ENCODE measurements around the gene CXorf49B. TPM values are rescaled to one million over a fixed set of nuclear protein-coding genes. Genes with fewer than 3 reads are reported as not detected.
"Not testable (repeated sequence)": the region's sequence is repeated elsewhere in the genome, so short reads cannot be mapped to it uniquely, and the experiment has no call there.

Gene CXorf49B
- not detected in 2 replicates for total RNA-seq

DNA sequence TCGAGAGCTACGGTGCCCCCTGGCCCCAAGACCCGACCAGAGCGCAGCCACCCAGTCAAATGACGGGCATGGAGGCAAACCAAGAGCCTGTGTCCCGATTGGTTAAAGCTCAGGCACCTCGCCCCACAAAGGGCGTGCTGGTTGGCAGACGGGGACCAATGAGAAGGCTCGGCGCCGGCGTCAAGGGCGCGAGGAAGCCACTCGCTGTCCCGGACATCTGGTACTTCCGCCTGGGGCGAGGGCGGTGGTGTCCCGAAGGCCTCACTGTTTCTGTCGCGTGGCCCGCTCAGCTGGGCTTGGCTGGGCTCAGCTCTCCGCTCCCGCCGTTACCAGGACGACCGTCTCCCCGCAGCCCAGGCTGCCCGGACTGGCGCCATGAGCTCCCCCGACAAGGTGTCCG lies at the start of gene CXorf49B:
TSS of gene CXorf49B (plus strand) at position 301 of the 400 bp plus-strand sequence. CDS start at position 376, 75 bp downstream.
- POLR2A ChIA-PET; H3K9me3 Mint-ChIP-seq; H3K4me3 Mint-ChIP-seq; H3K27ac Mint-ChIP-seq; DNase-seq; H3K27me3 Mint-ChIP-seq; CTCF ChIA-PET; H3K36me3 Mint-ChIP-seq (ENCODE audit: low read depth); intact Hi-C loops (cut with micrococcal nuclease); ATAC-seq (ENCODE audit: low read depth); H3K4me1 Mint-ChIP-seq: not testable (repeated sequence)

DNA sequence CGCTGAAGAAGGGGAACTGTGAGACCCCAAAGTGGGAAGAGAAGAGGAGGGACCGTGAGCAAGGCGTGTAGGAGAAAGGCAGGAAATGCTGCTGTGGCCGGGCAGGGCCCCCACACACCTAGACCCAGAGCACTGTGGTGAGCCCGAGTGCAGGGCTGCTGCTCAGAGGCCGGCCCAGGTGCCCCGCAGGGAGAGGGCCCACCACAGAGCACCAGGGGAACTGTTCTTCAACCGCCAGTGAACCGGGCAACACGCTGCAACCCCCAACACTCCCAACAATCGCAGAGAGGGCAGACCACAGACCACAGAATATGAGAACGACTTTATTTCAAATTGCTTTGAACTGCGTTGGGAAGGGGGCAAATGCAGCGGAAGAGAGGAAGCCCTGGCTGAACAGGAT lies 49.1 kb upstream of the CXorf49B start:
- H3K27me3 Mint-ChIP-seq; H3K4me3 Mint-ChIP-seq; ATAC-seq (ENCODE audit: low read depth); CTCF ChIA-PET; intact Hi-C loops (cut with micrococcal nuclease); H3K27ac Mint-ChIP-seq; DNase-seq; POLR2A ChIA-PET; H3K9me3 Mint-ChIP-seq; H3K36me3 Mint-ChIP-seq (ENCODE audit: low read depth); H3K4me1 Mint-ChIP-seq: not testable (repeated sequence)

DNA sequence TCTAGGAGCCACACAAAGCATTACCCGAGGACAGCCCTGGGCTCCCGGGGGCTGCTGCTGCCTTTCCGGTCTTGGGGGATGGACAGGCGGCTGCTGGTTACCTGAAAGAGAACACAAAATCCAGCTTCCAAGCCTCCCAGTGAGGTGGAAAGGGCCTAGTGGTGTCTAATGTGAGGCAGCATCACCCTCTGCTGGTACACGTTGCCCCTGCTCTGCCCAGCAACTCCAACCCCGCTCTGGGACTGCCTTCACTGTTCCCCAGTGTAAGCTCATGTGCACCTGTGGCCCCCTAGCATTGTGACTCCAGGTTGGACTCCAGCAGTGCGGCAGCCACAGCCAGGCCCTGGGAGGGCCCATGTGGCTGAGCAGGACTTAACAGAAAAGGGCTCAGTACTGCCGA lies 47.6 kb upstream of the CXorf49B start:
- H3K4me3 Mint-ChIP-seq; H3K36me3 Mint-ChIP-seq (ENCODE audit: low read depth); POLR2A ChIA-PET; H3K27ac Mint-ChIP-seq; H3K9me3 Mint-ChIP-seq; ATAC-seq (ENCODE audit: low read depth); intact Hi-C loops (cut with micrococcal nuclease); DNase-seq; H3K27me3 Mint-ChIP-seq; H3K4me1 Mint-ChIP-seq; CTCF ChIA-PET: not testable (repeated sequence)

DNA sequence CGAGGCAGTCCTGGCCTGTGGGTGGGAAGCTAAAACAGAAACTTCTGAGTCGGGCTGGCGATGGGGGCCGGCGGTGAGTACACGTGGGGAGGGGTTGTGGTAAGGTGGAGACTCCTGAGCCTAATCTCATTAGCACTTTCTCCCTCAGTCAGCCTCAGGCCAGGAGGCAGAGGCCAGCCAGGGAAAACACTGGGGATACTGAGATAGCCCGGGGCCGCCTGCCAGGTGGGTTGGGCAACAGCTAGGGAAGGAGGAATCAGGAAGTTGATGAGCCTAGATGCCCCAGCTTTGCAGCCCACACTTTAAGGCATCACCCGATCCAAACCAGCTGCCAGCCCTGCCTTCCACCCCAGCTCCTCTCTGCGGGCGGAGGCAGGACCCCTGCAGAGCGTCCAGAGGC lies 46.8 kb upstream of the CXorf49B start:
- POLR2A ChIA-PET; H3K4me1 Mint-ChIP-seq; H3K4me3 Mint-ChIP-seq; DNase-seq; intact Hi-C loops (cut with micrococcal nuclease); H3K27me3 Mint-ChIP-seq; CTCF ChIA-PET; H3K36me3 Mint-ChIP-seq (ENCODE audit: low read depth); H3K27ac Mint-ChIP-seq; H3K9me3 Mint-ChIP-seq; ATAC-seq (ENCODE audit: low read depth): not testable (repeated sequence)

DNA sequence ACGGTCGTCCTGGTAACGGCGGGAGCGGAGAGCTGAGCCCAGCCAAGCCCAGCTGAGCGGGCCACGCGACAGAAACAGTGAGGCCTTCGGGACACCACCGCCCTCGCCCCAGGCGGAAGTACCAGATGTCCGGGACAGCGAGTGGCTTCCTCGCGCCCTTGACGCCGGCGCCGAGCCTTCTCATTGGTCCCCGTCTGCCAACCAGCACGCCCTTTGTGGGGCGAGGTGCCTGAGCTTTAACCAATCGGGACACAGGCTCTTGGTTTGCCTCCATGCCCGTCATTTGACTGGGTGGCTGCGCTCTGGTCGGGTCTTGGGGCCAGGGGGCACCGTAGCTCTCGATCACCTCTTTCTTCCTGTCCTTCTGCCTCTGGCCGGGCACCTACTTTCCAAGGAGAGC lies 45.0 kb upstream of the CXorf49B start, which contains the start of gene CXorf49:
TSS of gene CXorf49 (minus strand) at position 101 of the 400 bp plus-strand sequence. CDS start 134 bp downstream, outside the sequence.
- H3K4me1 Mint-ChIP-seq; ATAC-seq (ENCODE audit: low read depth); H3K4me3 Mint-ChIP-seq; H3K9me3 Mint-ChIP-seq; POLR2A ChIA-PET; CTCF ChIA-PET; H3K36me3 Mint-ChIP-seq (ENCODE audit: low read depth); H3K27me3 Mint-ChIP-seq; H3K27ac Mint-ChIP-seq; intact Hi-C loops (cut with micrococcal nuclease); DNase-seq: not testable (repeated sequence)

DNA sequence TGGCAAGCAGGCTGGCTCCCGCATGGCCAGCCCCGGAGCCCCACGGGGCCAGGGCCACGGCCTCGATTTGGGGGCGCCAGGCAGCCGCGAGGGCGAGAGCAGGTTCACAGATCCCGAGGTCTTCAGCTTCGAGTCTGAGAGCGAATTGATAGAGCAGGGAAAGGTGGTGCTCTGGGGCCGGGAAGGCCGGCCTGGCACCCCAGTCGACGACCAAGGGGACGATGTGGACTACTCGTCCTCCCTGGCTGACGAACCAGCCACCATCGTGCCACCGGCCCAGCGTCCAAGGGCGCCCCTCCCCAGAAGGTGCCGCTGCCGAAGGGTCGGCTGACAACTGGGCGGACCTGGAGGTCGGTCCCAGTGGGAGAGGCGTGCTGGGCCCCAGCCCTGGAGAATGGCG lies 44.0 kb upstream of the CXorf49B start:
- DNase-seq; ATAC-seq (ENCODE audit: low read depth); CTCF ChIA-PET; H3K4me3 Mint-ChIP-seq; H3K9me3 Mint-ChIP-seq; H3K4me1 Mint-ChIP-seq; H3K36me3 Mint-ChIP-seq (ENCODE audit: low read depth); H3K27me3 Mint-ChIP-seq; H3K27ac Mint-ChIP-seq; intact Hi-C loops (cut with micrococcal nuclease); POLR2A ChIA-PET: not testable (repeated sequence)

DNA sequence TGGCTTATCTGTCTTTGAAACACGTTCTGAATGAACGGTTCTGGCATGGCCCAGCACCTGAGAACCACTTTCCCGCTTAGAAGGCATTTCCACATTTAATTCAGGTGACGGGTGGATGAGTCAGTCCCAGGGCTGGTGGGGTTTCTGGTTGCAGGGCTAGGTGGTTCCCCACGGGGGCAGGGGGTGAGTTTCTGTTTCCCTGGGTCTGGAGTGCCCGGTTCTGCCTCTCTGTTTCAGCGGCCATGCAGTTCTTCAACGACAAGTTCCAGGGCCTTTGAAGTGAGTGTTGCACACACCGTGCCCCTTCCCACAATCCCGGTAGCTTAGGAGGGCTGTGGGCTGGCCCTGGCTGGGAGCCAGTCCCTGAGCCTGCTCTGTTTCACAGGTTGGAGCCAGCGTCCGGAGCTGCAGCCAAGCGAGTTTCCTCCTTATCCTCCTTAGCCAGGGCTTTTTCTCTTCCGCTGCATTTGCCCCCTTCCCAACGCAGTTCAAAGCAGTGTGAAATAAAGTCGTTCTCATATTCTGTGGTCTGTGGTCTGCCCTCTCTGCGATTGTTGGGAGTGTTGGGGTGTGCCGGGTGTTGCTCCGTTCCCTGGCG lies 42.8 kb upstream of the CXorf49B start:
- POLR2A ChIA-PET; H3K9me3 Mint-ChIP-seq; H3K27me3 Mint-ChIP-seq; H3K4me3 Mint-ChIP-seq; ATAC-seq (ENCODE audit: low read depth); H3K4me1 Mint-ChIP-seq; H3K36me3 Mint-ChIP-seq (ENCODE audit: low read depth); H3K27ac Mint-ChIP-seq; CTCF ChIA-PET; intact Hi-C loops (cut with micrococcal nuclease); DNase-seq: not testable (repeated sequence)

DNA sequence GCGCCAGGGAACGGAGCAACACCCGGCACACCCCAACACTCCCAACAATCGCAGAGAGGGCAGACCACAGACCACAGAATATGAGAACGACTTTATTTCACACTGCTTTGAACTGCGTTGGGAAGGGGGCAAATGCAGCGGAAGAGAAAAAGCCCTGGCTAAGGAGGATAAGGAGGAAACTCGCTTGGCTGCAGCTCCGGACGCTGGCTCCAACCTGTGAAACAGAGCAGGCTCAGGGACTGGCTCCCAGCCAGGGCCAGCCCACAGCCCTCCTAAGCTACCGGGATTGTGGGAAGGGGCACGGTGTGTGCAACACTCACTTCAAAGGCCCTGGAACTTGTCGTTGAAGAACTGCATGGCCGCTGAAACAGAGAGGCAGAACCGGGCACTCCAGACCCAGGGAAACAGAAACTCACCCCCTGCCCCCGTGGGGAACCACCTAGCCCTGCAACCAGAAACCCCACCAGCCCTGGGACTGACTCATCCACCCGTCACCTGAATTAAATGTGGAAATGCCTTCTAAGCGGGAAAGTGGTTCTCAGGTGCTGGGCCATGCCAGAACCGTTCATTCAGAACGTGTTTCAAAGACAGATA lies 2.4 kb upstream of the CXorf49B start:
- H3K4me3 Mint-ChIP-seq; DNase-seq; ATAC-seq (ENCODE audit: low read depth); POLR2A ChIA-PET; H3K4me1 Mint-ChIP-seq; CTCF ChIA-PET; H3K36me3 Mint-ChIP-seq (ENCODE audit: low read depth); H3K9me3 Mint-ChIP-seq; H3K27me3 Mint-ChIP-seq; H3K27ac Mint-ChIP-seq; intact Hi-C loops (cut with micrococcal nuclease): not testable (repeated sequence)

DNA sequence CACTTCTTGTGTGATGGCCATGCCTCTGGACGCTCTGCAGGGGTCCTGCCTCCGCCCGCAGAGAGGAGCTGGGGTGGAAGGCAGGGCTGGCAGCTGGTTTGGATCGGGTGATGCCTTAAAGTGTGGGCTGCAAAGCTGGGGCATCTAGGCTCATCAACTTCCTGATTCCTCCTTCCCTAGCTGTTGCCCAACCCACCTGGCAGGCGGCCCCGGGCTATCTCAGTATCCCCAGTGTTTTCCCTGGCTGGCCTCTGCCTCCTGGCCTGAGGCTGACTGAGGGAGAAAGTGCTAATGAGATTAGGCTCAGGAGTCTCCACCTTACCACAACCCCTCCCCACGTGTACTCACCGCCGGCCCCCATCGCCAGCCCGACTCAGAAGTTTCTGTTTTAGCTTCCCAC lies 1.7 kb downstream of the CXorf49B start:
- CTCF ChIA-PET; H3K4me1 Mint-ChIP-seq; POLR2A ChIA-PET; H3K36me3 Mint-ChIP-seq (ENCODE audit: low read depth); H3K4me3 Mint-ChIP-seq; H3K27me3 Mint-ChIP-seq; intact Hi-C loops (cut with micrococcal nuclease); H3K27ac Mint-ChIP-seq; ATAC-seq (ENCODE audit: low read depth); H3K9me3 Mint-ChIP-seq; DNase-seq: not testable (repeated sequence)

DNA sequence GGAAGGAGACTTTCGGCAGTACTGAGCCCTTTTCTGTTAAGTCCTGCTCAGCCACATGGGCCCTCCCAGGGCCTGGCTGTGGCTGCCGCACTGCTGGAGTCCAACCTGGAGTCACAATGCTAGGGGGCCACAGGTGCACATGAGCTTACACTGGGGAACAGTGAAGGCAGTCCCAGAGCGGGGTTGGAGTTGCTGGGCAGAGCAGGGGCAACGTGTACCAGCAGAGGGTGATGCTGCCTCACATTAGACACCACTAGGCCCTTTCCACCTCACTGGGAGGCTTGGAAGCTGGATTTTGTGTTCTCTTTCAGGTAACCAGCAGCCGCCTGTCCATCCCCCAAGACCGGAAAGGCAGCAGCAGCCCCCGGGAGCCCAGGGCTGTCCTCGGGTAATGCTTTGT lies 2.5 kb downstream of the CXorf49B start:
- ATAC-seq (ENCODE audit: low read depth); H3K9me3 Mint-ChIP-seq; H3K27ac Mint-ChIP-seq; H3K4me3 Mint-ChIP-seq; H3K36me3 Mint-ChIP-seq (ENCODE audit: low read depth); CTCF ChIA-PET; H3K27me3 Mint-ChIP-seq; intact Hi-C loops (cut with micrococcal nuclease); H3K4me1 Mint-ChIP-seq; POLR2A ChIA-PET; DNase-seq: not testable (repeated sequence)

DNA sequence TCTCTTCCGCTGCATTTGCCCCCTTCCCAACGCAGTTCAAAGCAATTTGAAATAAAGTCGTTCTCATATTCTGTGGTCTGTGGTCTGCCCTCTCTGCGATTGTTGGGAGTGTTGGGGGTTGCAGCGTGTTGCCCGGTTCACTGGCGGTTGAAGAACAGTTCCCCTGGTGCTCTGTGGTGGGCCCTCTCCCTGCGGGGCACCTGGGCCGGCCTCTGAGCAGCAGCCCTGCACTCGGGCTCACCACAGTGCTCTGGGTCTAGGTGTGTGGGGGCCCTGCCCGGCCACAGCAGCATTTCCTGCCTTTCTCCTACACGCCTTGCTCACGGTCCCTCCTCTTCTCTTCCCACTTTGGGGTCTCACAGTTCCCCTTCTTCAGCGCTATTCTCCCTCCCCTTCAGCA lies 4.0 kb downstream of the CXorf49B start:
- H3K27ac Mint-ChIP-seq; H3K4me1 Mint-ChIP-seq; H3K4me3 Mint-ChIP-seq; POLR2A ChIA-PET; H3K9me3 Mint-ChIP-seq; CTCF ChIA-PET; H3K27me3 Mint-ChIP-seq; DNase-seq; intact Hi-C loops (cut with micrococcal nuclease); ATAC-seq (ENCODE audit: low read depth); H3K36me3 Mint-ChIP-seq (ENCODE audit: low read depth): not testable (repeated sequence)

DNA sequence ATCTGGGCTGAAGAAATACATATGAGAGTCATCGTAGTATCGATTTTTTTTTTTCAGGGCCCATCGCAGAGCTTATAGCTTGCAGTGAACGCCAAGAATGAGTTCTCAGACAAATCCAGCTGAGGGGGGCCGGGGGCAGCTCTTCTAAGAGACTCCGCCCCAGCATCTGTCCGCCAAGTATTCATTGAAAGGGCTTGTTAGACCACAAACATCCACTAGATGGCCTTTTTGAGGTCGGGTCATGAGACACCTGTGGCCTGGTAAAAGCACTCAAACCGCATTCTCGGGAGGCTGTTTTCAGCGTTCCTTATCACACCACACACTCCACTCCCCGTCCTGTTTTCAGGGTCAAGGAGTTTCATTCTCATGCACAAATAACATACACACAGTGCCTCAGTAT lies 15.2 kb downstream of the CXorf49B start:
- H3K4me3 Mint-ChIP-seq; H3K36me3 Mint-ChIP-seq (ENCODE audit: low read depth); intact Hi-C loops (cut with micrococcal nuclease); POLR2A ChIA-PET; H3K4me1 Mint-ChIP-seq; CTCF ChIA-PET; H3K9me3 Mint-ChIP-seq; H3K27me3 Mint-ChIP-seq; DNase-seq; H3K27ac Mint-ChIP-seq: not testable (repeated sequence)
- ATAC-seq (ENCODE audit: low read depth) = peak; percentile 37
